SK-N-MC (cell line): ENCODE measurements around the gene ANP32E.
A peak's percentile ranks its signal among the peaks of the same experiment; 100 is the strongest.

Experiments
- EZH2 ChIP-seq: fragments of 200-600 bp; sonication (generic); IDR thresholded peaks from one replicate; pipeline ENCODE4 v1.6.1; 2017; ENCODE audit warnings: antibody characterized with exemption
- POLR2AphosphoS5 ChIP-seq: IDR thresholded peaks from 2 replicates; pipeline ENCODE4 v1.6.1; 2012; ENCODE audit warnings: mild to moderate bottlenecking, low read depth, low read length, borderline replicate concordance

GRCh38 chr1:150263549-150263948 lies 27.6 kb upstream of the ANP32E start:
- TF ChIP-seq POLR2AphosphoS5 (peak; percentile 11; the same call in 1 of the 2 replicates), EZH2 (no peak)
